Mammary epithelial cell (primary cell): Measurements from ENCODE around the gene OSBPL5.

Experiments
- EZH2 ChIP-seq: IDR thresholded peaks from 2 replicates; pipeline ENCODE4 v1.6.1; 2012; ENCODE audit warnings: low read length, inconsistent platforms, borderline replicate concordance
- TF ChIP-seq, protein P1 (sequence below), 2 donors: IDR thresholded peaks in 1 of 2; conservative IDR thresholded peaks in 1 of 2; 2 replicates each; pipeline ENCODE4 v1.5.1; 2011 to 2012; ENCODE audit warnings: inconsistent platforms in 2 of 2, low read length in 2 of 2, mild to moderate bottlenecking in 2 of 2, control low read depth in 1 of 2, low read depth in 1 of 2; ENCODE audit not compliant: insufficient read depth in 1 of 2; ENCODE audit errors: extremely low read depth in 1 of 2

DNA sequence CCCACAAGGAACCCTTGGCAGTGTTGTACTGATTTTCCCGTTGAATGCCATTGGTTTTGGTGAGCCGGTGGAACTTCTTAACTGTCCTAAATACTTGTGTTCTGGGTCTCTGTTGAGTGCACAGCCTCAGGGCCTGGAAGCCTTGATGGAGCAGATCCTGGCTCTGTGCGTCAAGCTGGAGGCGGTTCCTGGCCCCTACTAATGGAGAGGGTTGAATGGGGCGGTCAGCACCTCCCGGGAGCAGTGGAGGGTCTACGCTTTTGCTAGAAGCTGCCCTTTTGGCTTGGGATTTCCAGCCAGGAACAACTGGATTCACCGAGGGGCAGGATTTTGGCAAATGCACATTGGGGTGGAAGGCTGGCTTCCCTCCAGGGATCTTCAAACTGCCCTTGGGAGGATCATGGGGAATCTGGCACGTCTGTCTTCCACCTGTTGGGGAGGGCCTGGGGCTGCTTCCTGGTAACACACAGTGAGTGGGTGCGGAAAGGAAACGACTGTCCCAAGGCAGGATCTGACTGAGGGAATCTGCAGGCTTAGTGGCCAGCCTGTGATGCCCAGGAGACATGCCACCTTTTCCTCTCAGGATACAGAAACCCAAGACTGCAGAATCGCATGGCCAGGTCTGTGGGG is 6.9 kb upstream of the OSBPL5 start:
- TF ChIP-seq, protein P1, sequence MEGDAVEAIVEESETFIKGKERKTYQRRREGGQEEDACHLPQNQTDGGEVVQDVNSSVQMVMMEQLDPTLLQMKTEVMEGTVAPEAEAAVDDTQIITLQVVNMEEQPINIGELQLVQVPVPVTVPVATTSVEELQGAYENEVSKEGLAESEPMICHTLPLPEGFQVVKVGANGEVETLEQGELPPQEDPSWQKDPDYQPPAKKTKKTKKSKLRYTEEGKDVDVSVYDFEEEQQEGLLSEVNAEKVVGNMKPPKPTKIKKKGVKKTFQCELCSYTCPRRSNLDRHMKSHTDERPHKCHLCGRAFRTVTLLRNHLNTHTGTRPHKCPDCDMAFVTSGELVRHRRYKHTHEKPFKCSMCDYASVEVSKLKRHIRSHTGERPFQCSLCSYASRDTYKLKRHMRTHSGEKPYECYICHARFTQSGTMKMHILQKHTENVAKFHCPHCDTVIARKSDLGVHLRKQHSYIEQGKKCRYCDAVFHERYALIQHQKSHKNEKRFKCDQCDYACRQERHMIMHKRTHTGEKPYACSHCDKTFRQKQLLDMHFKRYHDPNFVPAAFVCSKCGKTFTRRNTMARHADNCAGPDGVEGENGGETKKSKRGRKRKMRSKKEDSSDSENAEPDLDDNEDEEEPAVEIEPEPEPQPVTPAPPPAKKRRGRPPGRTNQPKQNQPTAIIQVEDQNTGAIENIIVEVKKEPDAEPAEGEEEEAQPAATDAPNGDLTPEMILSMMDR (conservative IDR thresholded peaks at IDR 0.05 in 1 of 2, IDR thresholded peaks at IDR 0.05 in 1 of 2; ENCODE audit: extremely low read depth in 1 of 2, insufficient read depth in 1 of 2, low read depth in 1 of 2, low read length in 2 of 2), result no peak
- no peak for TF ChIP-seq EZH2
